Hematopoietic multipotent progenitor cell (in vitro differentiated cells): ENCODE data around the gene GALR2. TPM values are rescaled to one million over a fixed set of nuclear protein-coding genes. Genes with fewer than 3 reads are reported as not detected.

Experiments
- DNase-seq, 3 donors: peaks; one replicate each; pipeline ENCODE4 v3.0.0-alpha.2; 2011 to 2015; ENCODE audit warnings: low read depth in 2 of 3, low spot score in 2 of 3
- small RNA-seq: library from RNA; depleted of rRNA; stranded (forward); fragments of <200 nt; gene quantifications from one replicate; pipeline ENCODE3, GENCODE V24; 2012
- total RNA-seq: library from RNA; depleted of rRNA; stranded (reverse); fragments of >200 nt; gene quantifications from one replicate; pipeline ENCODE4 v1.2.3, GENCODE V29; 2012

The GALR2 gene
- total RNA-seq, 1 donor = 0.27 TPM

GRCh38 chr17:76123749-76124581, 49.4 kb downstream of the GALR2 start:
- no peak for DNase-seq

DNA sequence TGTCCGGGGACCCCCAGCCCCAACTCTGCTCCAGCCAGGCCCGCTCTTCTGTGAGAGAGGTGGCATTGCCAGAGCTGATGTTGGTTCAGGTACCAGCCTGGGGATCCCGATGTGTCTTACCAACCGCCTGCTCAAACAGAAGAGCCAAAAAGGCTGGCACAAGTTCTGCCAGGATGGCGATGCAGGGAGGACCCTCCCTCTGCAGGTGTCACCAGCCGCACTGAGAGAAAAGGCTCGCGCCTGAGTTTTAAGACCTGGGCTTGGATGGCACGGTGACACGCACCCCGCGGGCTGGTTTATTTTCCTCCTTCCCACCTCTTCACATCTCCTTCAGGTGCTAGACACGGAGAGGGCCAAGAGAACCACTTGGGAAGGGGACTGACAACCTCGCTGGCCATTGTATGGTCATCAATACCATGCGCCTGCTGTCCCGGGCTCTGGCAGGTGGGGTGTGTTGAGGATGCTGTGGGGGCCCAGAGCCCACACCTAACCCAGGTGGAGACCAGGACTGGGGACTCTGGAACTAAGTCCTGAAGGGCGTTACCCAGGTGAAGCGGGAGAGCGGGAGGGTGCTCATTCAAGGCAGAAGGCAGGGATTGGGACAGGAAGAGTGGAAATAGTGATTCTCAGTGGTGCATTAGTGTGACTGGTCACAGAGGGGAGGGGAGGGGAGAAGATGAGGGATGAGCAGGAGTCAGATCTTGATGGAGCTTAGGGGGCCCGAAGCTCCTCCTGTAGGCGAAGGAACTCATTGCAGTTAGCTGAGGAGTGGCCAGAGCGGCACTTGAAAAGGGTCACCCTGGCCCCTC, 50.2 kb downstream of the GALR2 start:
- no peak for DNase-seq

GRCh38 chr17:76125391-76125675, 50.8 kb downstream of the GALR2 start:
- no peak for DNase-seq

DNA sequence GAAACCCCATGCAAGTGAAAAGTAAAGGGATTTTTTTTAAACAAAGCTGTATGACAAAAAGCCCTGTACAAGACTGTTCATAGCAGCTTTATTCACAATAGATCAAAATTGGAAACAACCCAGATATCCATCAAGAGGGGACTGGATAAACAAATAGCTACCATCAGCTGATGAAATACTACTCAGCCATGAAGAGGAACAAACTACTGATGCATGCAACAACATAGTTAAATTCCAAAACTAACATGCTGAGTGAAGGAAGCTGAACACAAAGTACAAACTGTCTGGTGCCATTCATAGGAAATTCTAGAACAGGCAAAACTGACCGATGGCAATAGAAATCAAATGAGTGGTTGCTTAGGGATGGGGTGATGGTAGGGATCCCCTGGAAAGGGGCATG, 51.3 kb downstream of the GALR2 start:
- DNase-seq = no peak

Small RNA genes lying within 50 kb of the gene (small RNA-seq; reads per million reads assigned to genes)
- not detected for gene MIR6868

Other genes with a start within 250 kb of the GALR2 start
- 245 TPM for gene UNC13D, start 230.4 kb upstream of the GALR2 start, total RNA-seq
- gene WBP2, start 219.4 kb upstream of the GALR2 start, total RNA-seq = 29.6 TPM
- gene TRIM47, start 196.2 kb upstream of the GALR2 start, total RNA-seq = 38.8 TPM
- gene TRIM65, start 177.8 kb upstream of the GALR2 start, total RNA-seq = 41.2 TPM
- gene MRPL38, start 169.9 kb upstream of the GALR2 start, total RNA-seq = 48.7 TPM
- gene FBF1, start 133.7 kb upstream of the GALR2 start, total RNA-seq = 25.9 TPM
- gene ACOX1, start 95.6 kb upstream of the GALR2 start, total RNA-seq = 42.5 TPM
- 31.8 TPM for gene TEN1, start 95.5 kb upstream of the GALR2 start, total RNA-seq
- gene CDK3, start 73.9 kb upstream of the GALR2 start, total RNA-seq = 2.4 TPM
- 7.8 TPM for gene EVPL, start 47.5 kb upstream of the GALR2 start, total RNA-seq
- gene SRP68, start 2.3 kb upstream of the GALR2 start, total RNA-seq = 28.8 TPM
- not detected for gene ZACN, start 4.4 kb downstream of the GALR2 start, total RNA-seq
- 111 TPM for gene EXOC7, start 29.0 kb downstream of the GALR2 start, total RNA-seq
- 4.6 TPM for gene FOXJ1, start 66.5 kb downstream of the GALR2 start, total RNA-seq
- gene RNF157, start 165.7 kb downstream of the GALR2 start, total RNA-seq = 0.27 TPM
- 31.0 TPM for gene UBALD2, start 190.6 kb downstream of the GALR2 start, total RNA-seq
- 3.0 TPM for gene QRICH2, start 233.5 kb downstream of the GALR2 start, total RNA-seq